H1 (cell line): ENCODE measurements around the gene LCN6. TPM values are rescaled to one million over a fixed set of nuclear protein-coding genes. Genes with fewer than 3 reads are reported as not detected.

Source experiments
- CTCF ChIA-PET: fragments of 300-600 bp; sonication (Branson Sonifier 250); formaldehyde crosslinking; loops from one replicate; lab custom pipeline; 2021; ENCODE audit not compliant: partially characterized antibody; lab: Charles Lee
- POLR2A ChIA-PET: fragments of 300-600 bp; sonication (Branson Sonifier 250); formaldehyde crosslinking; loops from one replicate; lab custom pipeline; 2021; ENCODE audit warnings: inconsistent platforms; ENCODE audit not compliant: partially characterized antibody; lab: Charles Lee
- DNase-seq, 2 experiments: peaks; one replicate each; pipeline versions ENCODE4 v3.0.0 to v3.0.0-alpha.2; 2010 to 2022; ENCODE audit warnings: low spot score in 2 of 2, low read depth in 1 of 2, mixed read lengths in 1 of 2
- FAIRE-seq: peaks from 2 replicates; lab custom pipeline; 2011; peaks lifted over from hg19 to GRCh38; lab: Jason Lieb, UNC
- H2AFZ ChIP-seq: 2 replicates; pipeline ENCODE4 v1.8.1; 2012; ENCODE audit warnings: low read length, inconsistent platforms
- H2AK5ac ChIP-seq: 2 replicates; pipeline ENCODE4 v1.6.1; 2013; ENCODE audit warnings: low read depth, low read length
- H2BK120ac ChIP-seq: replicated peaks from 2 replicates; pipeline ENCODE3; 2013; ENCODE audit warnings: low read depth, low read length, inconsistent platforms
- H2BK12ac ChIP-seq: 2 replicates; pipeline ENCODE4 v1.6.1; 2013; ENCODE audit warnings: low read depth, low read length
- H2BK15ac ChIP-seq: 2 replicates; pipeline ENCODE4 v1.6.1; 2013; ENCODE audit warnings: low read length
- H2BK20ac ChIP-seq: 2 replicates; pipeline ENCODE4 v1.6.1; 2013; ENCODE audit warnings: low read length
- H2BK5ac ChIP-seq: 2 replicates; pipeline ENCODE4 v1.6.1; 2013; ENCODE audit warnings: low read depth, low read length
- H3K14ac ChIP-seq: 2 replicates; pipeline ENCODE4 v1.6.1; 2013; ENCODE audit warnings: inconsistent platforms; ENCODE audit not compliant: insufficient read length
- H3K18ac ChIP-seq: 2 replicates; pipeline ENCODE4 v1.6.1; 2013; ENCODE audit warnings: low read length; ENCODE audit errors: extremely low read depth
- H3K23ac ChIP-seq: 2 replicates; pipeline ENCODE4 v1.6.1; 2013; ENCODE audit warnings: inconsistent platforms; ENCODE audit not compliant: insufficient read length
- H3K23me2 ChIP-seq: 2 replicates; pipeline ENCODE4 v1.6.1; 2013; ENCODE audit warnings: low read depth, low read length
- H3K27ac ChIP-seq: 2 replicates; pipeline ENCODE4 v1.6.1; 2011; ENCODE audit warnings: low read depth, low read length, inconsistent platforms
- H3K27me3 ChIP-seq, 4 experiments: replicated peaks in 1 of 4; 1 replicate in 1 of 4; 2 replicates in 3 of 4; pipeline versions ENCODE4 v1.6.1 to v1.8.1; 2011 to 2013; ENCODE audit warnings: low read length in 3 of 4, mild to moderate bottlenecking in 3 of 4, inconsistent platforms in 2 of 4, mixed read lengths in 2 of 4, moderate library complexity in 1 of 4; ENCODE audit not compliant: control insufficient read depth in 3 of 4, insufficient read depth in 3 of 4; ENCODE audit errors: extremely low read depth in 1 of 4
- H3K36me3 ChIP-seq, 4 experiments: 2 replicates each; pipeline versions ENCODE4 v1.6.1 to v1.8.1; 2011 to 2013; ENCODE audit warnings: mild to moderate bottlenecking in 4 of 4, low read length in 3 of 4, moderate library complexity in 2 of 4, control low read depth in 1 of 4, inconsistent platforms in 1 of 4; ENCODE audit not compliant: insufficient read depth in 4 of 4, control insufficient read depth in 2 of 4
- H3K4ac ChIP-seq: replicated peaks from 2 replicates; pipeline ENCODE3; 2013; ENCODE audit warnings: low read length, low read depth, mixed read lengths, inconsistent platforms; ENCODE audit not compliant: insufficient read length
- H3K4me1 ChIP-seq, 4 experiments: replicated peaks in 1 of 4; 1 replicate in 1 of 4; 2 replicates in 3 of 4; pipeline versions ENCODE4 v1.6.1 to v1.8.1; 2011 to 2013; ENCODE audit warnings: low read length in 3 of 4, inconsistent platforms in 2 of 4, mixed read lengths in 1 of 4; ENCODE audit not compliant: insufficient read depth in 4 of 4, control insufficient read depth in 3 of 4
- H3K4me2 ChIP-seq, 2 experiments: 2 replicates each; pipeline versions ENCODE4 v1.6.1 to v1.8.1; 2011 to 2013; ENCODE audit warnings: low read depth in 2 of 2, low read length in 2 of 2, control low read depth in 1 of 2, inconsistent platforms in 1 of 2, mild to moderate bottlenecking in 1 of 2; ENCODE audit not compliant: insufficient read depth in 1 of 2
- H3K4me3 ChIP-seq, 4 experiments: fragments of 200-600, 300-600 bp in 1 of 4; sonication (generic), shearing (Covaris generic), sonication (Bioruptor Twin) in 1 of 4; 2 replicates each; pipeline versions ENCODE4 v1.5.1 to v1.8.1; 2011 to 2016; ENCODE audit warnings: low read length in 4 of 4, low read depth in 3 of 4, control low read depth in 2 of 4, inconsistent platforms in 2 of 4, mild to moderate bottlenecking in 2 of 4, mixed read lengths in 1 of 4, moderate library complexity in 1 of 4; ENCODE audit not compliant: insufficient read depth in 2 of 4; ENCODE audit errors: extremely low read depth in 1 of 4
- H3K56ac ChIP-seq: replicated peaks from 2 replicates; pipeline ENCODE3; 2013; ENCODE audit warnings: low read depth, mild to moderate bottlenecking, mixed read lengths, low read length, inconsistent platforms; ENCODE audit not compliant: insufficient read length
- H3K79me1 ChIP-seq: 2 replicates; pipeline ENCODE4 v1.6.1; 2013; ENCODE audit warnings: low read depth, low read length, control low read depth
- H3K79me2 ChIP-seq, 2 experiments: 2 replicates each; pipeline versions ENCODE4 v1.6.1 to v1.8.1; 2012 to 2013; ENCODE audit warnings: low read length in 2 of 2, mild to moderate bottlenecking in 2 of 2, inconsistent platforms in 1 of 2; ENCODE audit not compliant: insufficient read depth in 2 of 2, control insufficient read depth in 1 of 2
- H3K9ac ChIP-seq, 4 experiments: replicated peaks in 1 of 4; 1 replicate in 1 of 4; 2 replicates in 3 of 4; pipeline versions ENCODE4 v1.6.1 to v1.8.1; 2011 to 2013; ENCODE audit warnings: low read depth in 3 of 4, low read length in 3 of 4, control low read depth in 2 of 4, mild to moderate bottlenecking in 2 of 4, moderate library complexity in 2 of 4, inconsistent platforms in 1 of 4; ENCODE audit errors: extremely low read depth in 1 of 4
- H3K9me3 ChIP-seq, 2 experiments: 2 replicates each; pipeline versions ENCODE4 v1.6.1 to v1.8.1; 2012 to 2013; ENCODE audit warnings: mild to moderate bottlenecking in 2 of 2, moderate library complexity in 2 of 2, control low read depth in 1 of 2, inconsistent platforms in 1 of 2, low read depth in 1 of 2, low read length in 1 of 2, mixed read lengths in 1 of 2; ENCODE audit not compliant: insufficient read depth in 2 of 2
- H4K20me1 ChIP-seq, 2 experiments: replicated peaks in 1 of 2; 2 replicates each; pipeline versions ENCODE3 to v1.8.1; 2011 to 2013; ENCODE audit warnings: inconsistent platforms in 2 of 2, low read length in 2 of 2, mild to moderate bottlenecking in 1 of 2; ENCODE audit not compliant: insufficient read depth in 2 of 2, control insufficient read depth in 1 of 2
- H4K5ac ChIP-seq: 2 replicates; pipeline ENCODE4 v1.6.1; 2013; ENCODE audit warnings: low read length, low read depth, mixed read lengths, inconsistent platforms; ENCODE audit not compliant: insufficient read length
- H4K8ac ChIP-seq: 2 replicates; pipeline ENCODE4 v1.8.0; 2013; ENCODE audit warnings: mild to moderate bottlenecking, moderate library complexity, low read length, inconsistent platforms; ENCODE audit not compliant: insufficient read depth; ENCODE audit errors: extremely low read depth
- H4K91ac ChIP-seq: replicated peaks from 2 replicates; pipeline ENCODE3; 2013; ENCODE audit warnings: low read length, mixed read lengths, inconsistent platforms; ENCODE audit not compliant: insufficient read length
- CBX8 ChIP-seq: fragments of 300-800, 300-1000 bp; sonication (generic); IDR thresholded peaks from 2 replicates; pipeline ENCODE4 v1.7.1; 2016; ENCODE audit warnings: low read depth, low read length, borderline replicate concordance
- CTBP2 ChIP-seq: IDR thresholded peaks from 2 replicates; pipeline ENCODE4 v1.7.0; 2011; ENCODE audit warnings: borderline replicate concordance, mild to moderate bottlenecking, moderate library complexity, mixed read lengths, low read length; ENCODE audit not compliant: insufficient read depth, insufficient read length
- RNF2 ChIP-seq: fragments of 200-900, 300-1000 bp; sonication (generic); IDR thresholded peaks from 2 replicates; pipeline ENCODE4 v1.7.1; 2016; ENCODE audit warnings: borderline replicate concordance, low read depth, mild to moderate bottlenecking, antibody characterized with exemption, low read length; ENCODE audit not compliant: poor library complexity, severe bottlenecking; ENCODE audit errors: missing control alignments
- SRF ChIP-seq: IDR thresholded peaks from 2 replicates; pipeline ENCODE4 v1.6.1; 2011; ENCODE audit warnings: mild to moderate bottlenecking, low read depth, low read length, moderate library complexity
- WGBS, 2 experiments: shearing (Covaris generic) in 1 of 2; methylation state at CpG; one replicate each; pipeline versions ENCODE4 v1.1.6 to v1.1.7; 2013 to 2015; ENCODE audit warnings: low lambda C conversion rate in 2 of 2, mixed read lengths in 2 of 2, inconsistent platforms in 1 of 2, low coverage in 1 of 2, missing lambda C conversion rate in 1 of 2; ENCODE audit not compliant: insufficient replicate concordance in 2 of 2, insufficient coverage in 1 of 2, insufficient read length in 1 of 2; ENCODE audit errors: extremely low coverage in 1 of 2, missing lambda C conversion rate in 1 of 2; 5-methylcytosine and 5-hydroxymethylcytosine counted together
- polyA plus RNA-seq, 7 experiments: library from polyadenylated mRNA; depleted of rRNA in 3 of 7; stranded (reverse) in 5 of 7; unstranded in 2 of 7; fragments of >200 nt in 5 of 7; fragments of 200-250 nt in 2 of 7; gene quantifications; 1 replicate in 5 of 7; 2 replicates in 1 of 7; 4 replicates in 1 of 7; pipeline versions ENCODE4 v1.2.1 to v1.2.3, GENCODE V29; 2011 to 2013; ENCODE audit warnings: missing spikeins in 2 of 7, mixed read lengths in 2 of 7
- total RNA-seq: library from RNA; stranded (reverse); fragmentation: NEBNext Ultra II Directional; extraction: Animal tissue kit (Norgen Biotek cat#: 25700); gene quantifications from 2 replicates; pipeline ENCODE4 v1.2.1, GENCODE V29; 2021

Gene LCN6
- total and polyA plus RNA-seq, 2 of the 8 experiments (the other 6 are each of a cell fraction or from before 2014, with no cell fraction given), result not detected

DNA sequence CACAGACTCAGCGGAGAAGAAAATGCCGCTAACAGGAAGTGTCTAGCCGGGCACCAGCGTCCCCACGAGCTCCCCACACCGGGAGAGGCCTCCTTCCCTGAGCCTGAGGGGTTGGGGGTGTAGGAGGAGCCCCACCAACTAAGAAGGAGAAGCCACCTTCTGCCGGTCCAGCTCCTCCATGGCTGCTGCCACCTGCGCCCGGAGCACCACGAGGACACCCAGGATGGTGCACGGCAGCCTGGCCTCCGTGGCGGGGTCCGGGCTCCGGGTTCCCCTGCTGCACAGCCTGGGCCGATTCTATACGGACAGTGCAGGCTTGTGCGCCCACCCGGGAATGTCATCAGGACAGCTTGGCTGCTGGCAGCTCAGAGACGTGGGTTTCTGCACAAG is 9.4 kb upstream of the LCN6 start:
- Histone ChIP-seq H2AFZ (no peak overlapping the region), H3K36me3 (no peaks in the 10 kb centered on the region), H2BK15ac (no peak overlapping the region), H3K9me3 (peaks cover 0 to 6% of the 10 kb centered on the region in 2 experiments; a peak in 1 of 4 replicates), H3K56ac (no peak overlapping the region), H2BK20ac (no peak overlapping the region), H3K79me1 (no peaks in the 10 kb centered on the region), H3K4me3 (no peak overlapping the region), H3K79me2 (no peaks in the 10 kb centered on the region), H3K27me3 (no peaks in the 10 kb centered on the region), H2BK5ac (no peak overlapping the region), H3K14ac (no peak overlapping the region)
- TF ChIP-seq RNF2 (peak; percentile 22), CBX8 (no peak), SRF (no peak), CTBP2 (no peak)
- TF ChIP-seq, all 59 proteins: peak for 1
- H2AK5ac ChIP-seq, result no peak overlapping the region
- H3K18ac ChIP-seq, result no peak overlapping the region
- H3K4me2 ChIP-seq, result no peak overlapping the region
- POLR2A ChIA-PET, result interaction anchor here (1.0 to 3.0 kb wide), 5 partner anchors 16 to 32 kb away, joined by 4 to 26 read pairs (median 5); no protein-coding TSS in a partner anchor
- H2BK120ac ChIP-seq, result no peak overlapping the region
- no peaks in the 10 kb centered on the region for H4K20me1 ChIP-seq
- DNase-seq, result no peak
- H3K4me1 ChIP-seq, result peaks cover 0 to 6% (median 3%) of the 10 kb centered on the region in 4 experiments; a peak in 4 of 7 replicates
- no peaks in the 10 kb centered on the region; the same call in 1 of the 2 replicates for H3K23me2 ChIP-seq
- no peak overlapping the region for H4K8ac ChIP-seq
- H2BK12ac ChIP-seq, result no peak overlapping the region
- H3K27ac ChIP-seq, result no peak overlapping the region
- H3K9ac ChIP-seq, result no peak overlapping the region
- CTCF ChIA-PET, result interaction anchor here (0.6 to 5.1 kb wide), 24 partner anchors 8 to 312 kb away, joined by 3 to 42 read pairs (median 4); partner anchors contain the start of genes AJM1, LCN10, LCN6 and SAPCD2
- no peak overlapping the region for H3K4ac ChIP-seq
- 83% methylated on average over 16 of the region's 20 CpGs; no CpG with 5 or more reads in 1 of the 2 experiments for WGBS, 2 experiments
- H4K5ac ChIP-seq, result no peak overlapping the region
- H4K91ac ChIP-seq, result no peak overlapping the region
- no peak for FAIRE-seq
- no peak overlapping the region for H3K23ac ChIP-seq
